Left lung (tissue), 14 donors: ENCODE measurements around the gene YWHAG. TPM values are rescaled to one million over a fixed set of nuclear protein-coding genes. Genes with fewer than 3 reads are reported as not detected.

Experiments
- ATAC-seq: fragments of 200-7000 bp; cut with Tn5 transposase; one replicate; pipeline ENCODE4 v1.9.1; 2020; ENCODE audit warnings: moderate library complexity
- DNase-seq, 4 donors: peaks; one replicate each; pipeline ENCODE4 v3.0.0-alpha.2; 2013 to 2020
- H3K27ac ChIP-seq, 2 donors: fragments of 200-600 bp; sonication (generic) in 1 of 2; one replicate each; pipeline versions ENCODE4 v1.5.0 to v1.8.0; 2020 to 2021
- H3K27me3 ChIP-seq, 2 donors: fragments of 200-600 bp; sonication (generic) in 1 of 2; one replicate each; pipeline versions ENCODE4 v1.5.0 to v1.8.0; 2020 to 2021
- H3K36me3 ChIP-seq, 2 donors: fragments of 200-600 bp; sonication (generic) in 1 of 2; one replicate each; pipeline versions ENCODE4 v1.5.0 to v1.8.0; 2020 to 2021
- H3K4me1 ChIP-seq, 2 donors: fragments of 200-600 bp; one replicate each; pipeline ENCODE4 v1.8.0; 2021
- H3K4me3 ChIP-seq, 2 donors: fragments of 200-600 bp; sonication (generic) in 1 of 2; one replicate each; pipeline versions ENCODE4 v1.5.0 to v1.8.0; 2020 to 2021; ENCODE audit warnings: mild to moderate bottlenecking in 1 of 2
- H3K9me3 ChIP-seq, 2 donors: fragments of 200-600 bp; sonication (generic) in 1 of 2; one replicate each; pipeline versions ENCODE4 v1.5.0 to v1.8.0; 2020 to 2021
- intact Hi-C, 2 donors: fragments of 100-400 bp; cut with DNase I; formaldehyde crosslinking; loops; one replicate each; pipeline versions ENCODE4 v1.11.2 to v1.14.2; 2022
- long read RNA-seq, 12 donors: library from polyadenylated mRNA in 2 of 12; unstranded in 2 of 12; transcript quantifications; one replicate each; pipeline ENCODE4 v2.0.0 and lab custom pipeline, GENCODE V29; 2019 to 2026
- polyA plus RNA-seq, 6 donors: library from polyadenylated mRNA; unstranded; fragments of 120-200 nt; gene quantifications; one replicate each; pipeline ENCODE4 v1.2.1, GENCODE V29; 2013; ENCODE audit not compliant: insufficient read length in 6 of 6
- total RNA-seq, 2 donors: library from RNA; stranded (reverse); fragmentation: NEBNext Ultra II Directional; extraction: Animal tissue kit (Norgen Biotek cat#: 25700); gene quantifications; one replicate each; pipeline ENCODE4 v1.2.1, GENCODE V29; 2021
- TF ChIP-seq, protein P1 (sequence below), 2 donors: fragments of 200-600 bp; sonication (generic) in 1 of 2; IDR thresholded peaks; one replicate each; pipeline versions ENCODE4 v1.5.0 to v1.8.0; 2021; ENCODE audit warnings: antibody characterized with exemption in 2 of 2
- donor health status: DM: no; HTN: yes; CAD: no.
- donor health status: DM: no; HTN: no; CAD: no.

Gene YWHAG
- total RNA-seq (100 to 1,000 TPM; 116 to 160 TPM), polyA plus RNA-seq (100 to 1,000 TPM in 5 of 6 donors, 10 to 100 TPM in 1; 99.2 to 114 (median 108) TPM)
- long read RNA-seq, donor 1, transcript YWHAG-201 (2 exons, 3,750 nt): major isoform, 62 of 62 reads
- long read RNA-seq, donor 1, partial matches to known transcripts: 0 of 62 reads
- long read RNA-seq, donor 1, other reads (novel, unspliced or antisense): 0 of 62 reads
- long read RNA-seq, donor 2, transcript YWHAG-201 (2 exons, 3,750 nt): major isoform, 44 of 44 reads
- long read RNA-seq, donor 2, partial matches to known transcripts: 0 of 44 reads
- long read RNA-seq, donor 2, other reads (novel, unspliced or antisense): 0 of 44 reads
- long read RNA-seq, donor 3, transcript YWHAG-201 (2 exons, 3,750 nt): major isoform, 19 of 19 reads
- long read RNA-seq, donor 3, partial matches to known transcripts: 0 of 19 reads
- long read RNA-seq, donor 3, other reads (novel, unspliced or antisense): 0 of 19 reads
- long read RNA-seq, donor 4, partial matches to known transcripts: 0 of 2 reads
- long read RNA-seq, donor 4, other reads (novel, unspliced or antisense): 2 of 2 reads
- long read RNA-seq, donor 5, transcript YWHAG-201 (2 exons, 3,750 nt): major isoform, 40 of 119 reads
- long read RNA-seq, donor 5, partial matches to known transcripts: 79 of 119 reads
- long read RNA-seq, donor 5, other reads (novel, unspliced or antisense): 0 of 119 reads
- long read RNA-seq, donor 6, transcript YWHAG-201 (2 exons, 3,750 nt): major isoform, 28 of 28 reads
- long read RNA-seq, donor 6, partial matches to known transcripts: 0 of 28 reads
- long read RNA-seq, donor 6, other reads (novel, unspliced or antisense): 0 of 28 reads
- long read RNA-seq, donor 7, transcript YWHAG-201 (2 exons, 3,750 nt): major isoform, 12 of 12 reads
- long read RNA-seq, donor 7, partial matches to known transcripts: 0 of 12 reads
- long read RNA-seq, donor 7, other reads (novel, unspliced or antisense): 0 of 12 reads
- long read RNA-seq, donor 8, transcript YWHAG-201 (2 exons, 3,750 nt): major isoform, 22 of 22 reads
- long read RNA-seq, donor 8, partial matches to known transcripts: 0 of 22 reads
- long read RNA-seq, donor 8, other reads (novel, unspliced or antisense): 0 of 22 reads
- long read RNA-seq, donor 9: 0 reads
- long read RNA-seq, donor 10, partial matches to known transcripts: 0 of 1 reads
- long read RNA-seq, donor 10, other reads (novel, unspliced or antisense): 0 of 1 reads
- long read RNA-seq, donor 11, transcript YWHAG-201 (2 exons, 3,750 nt): major isoform, 221 of 227 reads
- long read RNA-seq, donor 11, partial matches to known transcripts: 0 of 227 reads
- long read RNA-seq, donor 11, other reads (novel, unspliced or antisense): 6 of 227 reads
- long read RNA-seq, donor 12, transcript YWHAG-201 (2 exons, 3,750 nt): major isoform, 32 of 32 reads
- long read RNA-seq, donor 12, partial matches to known transcripts: 0 of 32 reads
- long read RNA-seq, donor 12, other reads (novel, unspliced or antisense): 0 of 32 reads

DNA sequence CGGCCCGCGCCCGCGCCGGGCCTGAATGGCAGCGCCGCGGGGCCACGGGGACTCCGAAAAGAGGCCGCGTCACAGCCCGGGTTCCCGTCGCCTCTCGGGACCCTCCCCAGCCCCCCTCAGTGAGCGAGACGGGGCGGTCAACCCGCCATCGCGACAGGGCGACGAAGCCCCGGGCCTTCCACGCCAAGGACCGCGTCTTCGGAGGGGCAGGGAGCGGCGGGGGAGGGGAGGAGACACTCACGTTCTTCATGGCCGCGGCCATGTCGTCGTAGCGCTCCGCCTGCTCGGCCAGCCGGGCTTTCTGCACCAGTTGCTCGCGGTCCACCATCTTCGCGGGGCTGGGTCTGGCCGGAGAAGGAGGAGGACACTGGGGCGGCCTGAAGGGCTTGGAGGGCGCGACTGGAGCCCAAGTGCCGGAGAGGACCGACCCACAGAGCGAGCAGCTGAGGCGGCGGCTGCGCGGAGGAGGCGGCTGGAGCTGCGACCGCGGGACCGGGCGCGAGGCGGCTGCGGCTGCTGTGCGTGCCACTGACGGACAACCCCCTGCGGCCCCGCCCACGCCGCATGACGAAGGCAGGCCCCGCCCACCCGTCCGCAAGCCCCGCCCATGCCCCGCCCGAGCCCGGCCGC lies at the start of gene YWHAG:
Gene YWHAG (minus strand): TSS at position 511 of the 630 bp plus-strand sequence. CDS start 183 bp downstream, at position 328.
- intact Hi-C loops: no loop called here
- Histone ChIP-seq H3K9me3 (no peaks in the 10 kb centered on the region), H3K27me3 (no peaks in the 10 kb centered on the region), H3K4me1 (peaks cover 6 to 56% of the 10 kb centered on the region in 2 donors), H3K4me3 (peak within 1 kb of the TSS; percentile 78 to 100), H3K27ac (peak within 1 kb of the TSS; percentile 97 to 99), H3K36me3 (peaks cover 0 to 20% of the 10 kb centered on the region in 2 donors)
- TF ChIP-seq, protein P1, sequence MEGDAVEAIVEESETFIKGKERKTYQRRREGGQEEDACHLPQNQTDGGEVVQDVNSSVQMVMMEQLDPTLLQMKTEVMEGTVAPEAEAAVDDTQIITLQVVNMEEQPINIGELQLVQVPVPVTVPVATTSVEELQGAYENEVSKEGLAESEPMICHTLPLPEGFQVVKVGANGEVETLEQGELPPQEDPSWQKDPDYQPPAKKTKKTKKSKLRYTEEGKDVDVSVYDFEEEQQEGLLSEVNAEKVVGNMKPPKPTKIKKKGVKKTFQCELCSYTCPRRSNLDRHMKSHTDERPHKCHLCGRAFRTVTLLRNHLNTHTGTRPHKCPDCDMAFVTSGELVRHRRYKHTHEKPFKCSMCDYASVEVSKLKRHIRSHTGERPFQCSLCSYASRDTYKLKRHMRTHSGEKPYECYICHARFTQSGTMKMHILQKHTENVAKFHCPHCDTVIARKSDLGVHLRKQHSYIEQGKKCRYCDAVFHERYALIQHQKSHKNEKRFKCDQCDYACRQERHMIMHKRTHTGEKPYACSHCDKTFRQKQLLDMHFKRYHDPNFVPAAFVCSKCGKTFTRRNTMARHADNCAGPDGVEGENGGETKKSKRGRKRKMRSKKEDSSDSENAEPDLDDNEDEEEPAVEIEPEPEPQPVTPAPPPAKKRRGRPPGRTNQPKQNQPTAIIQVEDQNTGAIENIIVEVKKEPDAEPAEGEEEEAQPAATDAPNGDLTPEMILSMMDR (IDR thresholded peaks at IDR 0.05): no peak
- DNase-seq: peak; percentile 92 to 97 (median 92)
- peak; percentile 90 for ATAC-seq

DNA sequence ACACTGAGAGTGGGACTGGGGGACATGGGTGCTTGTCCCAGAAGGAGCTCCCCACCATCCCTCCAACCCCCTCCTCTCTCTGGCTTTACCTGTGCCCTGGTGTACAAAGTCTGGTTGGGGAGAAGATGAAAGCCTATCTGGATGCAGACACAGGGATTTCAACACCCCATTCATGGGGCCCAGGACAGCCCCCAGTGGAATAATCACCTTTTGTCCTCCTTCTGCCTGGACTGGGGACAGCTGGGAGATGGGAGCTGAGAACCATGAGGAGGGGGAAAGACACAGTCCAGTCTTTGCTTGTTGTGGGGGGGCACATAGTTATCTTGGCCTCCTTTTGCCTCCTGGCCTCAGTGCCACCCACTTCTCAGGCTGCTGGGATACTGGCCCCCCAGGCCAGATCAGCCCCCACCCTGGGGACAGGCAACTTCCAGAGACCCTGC lies 49.4 kb upstream of the YWHAG start:
- ATAC-seq (no peak), DNase-seq (no peak)
- Histone ChIP-seq H3K27ac (no peak overlapping the region), H3K4me1 (peaks cover 0 to 15% of the 10 kb centered on the region in 2 donors), H3K36me3 (no peaks in the 10 kb centered on the region), H3K9me3 (no peaks in the 10 kb centered on the region), H3K27me3 (no peaks in the 10 kb centered on the region), H3K4me3 (no peak overlapping the region)
- intact Hi-C loops: no loop called here
- TF ChIP-seq, protein P1 (IDR thresholded peaks at IDR 0.05): no peak

DNA sequence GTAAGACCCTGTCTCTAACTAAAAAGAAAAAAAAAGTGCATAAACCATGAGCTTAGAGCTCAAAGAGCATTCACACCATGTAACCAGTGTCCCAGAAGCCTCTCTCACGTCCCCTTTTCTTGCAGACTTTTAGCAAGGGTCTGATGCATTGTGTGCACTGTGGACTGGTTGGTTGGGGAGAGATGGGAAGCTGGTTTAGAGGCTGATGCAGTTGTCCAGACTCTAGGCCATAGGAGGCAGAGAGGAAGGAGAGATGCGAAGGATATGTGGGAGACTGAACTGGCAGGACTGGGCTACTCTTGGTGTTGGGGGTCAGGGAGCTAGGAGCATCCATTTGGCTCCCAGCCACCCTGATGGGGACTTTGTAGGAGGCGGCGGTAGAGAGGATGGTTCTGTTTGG lies 48.9 kb upstream of the YWHAG start:
- intact Hi-C loops: no loop called here

GRCh38 chr7:76405738-76406137 lies 46.9 kb upstream of the YWHAG start:
- H3K36me3 ChIP-seq: no peaks in the 10 kb centered on the region
- H3K4me3 ChIP-seq: no peak overlapping the region
- H3K9me3 ChIP-seq: no peaks in the 10 kb centered on the region
- intact Hi-C loops: no loop called here
- TF ChIP-seq, protein P1 (IDR thresholded peaks at IDR 0.05): no peak
- H3K27me3 ChIP-seq: no peaks in the 10 kb centered on the region
- no peak for DNase-seq
- peaks cover 0 to 15% of the 10 kb centered on the region in 2 donors for H3K4me1 ChIP-seq
- H3K27ac ChIP-seq: no peak overlapping the region
- ATAC-seq: no peak

More for the DNA sequence above, 48.9 kb upstream of the YWHAG start:
- Histone ChIP-seq H3K27me3 (no peaks in the 10 kb centered on the region), H3K27ac (no peak overlapping the region), H3K4me3 (no peak overlapping the region), H3K9me3 (no peaks in the 10 kb centered on the region), H3K36me3 (no peaks in the 10 kb centered on the region), H3K4me1 (peaks cover 0 to 15% of the 10 kb centered on the region in 2 donors)
- TF ChIP-seq, protein P1 (IDR thresholded peaks at IDR 0.05): no peak
- ATAC-seq (no peak), DNase-seq (no peak)
